HUES48 (cell line): Measurements from ENCODE around the gene ACO1.
A peak's percentile ranks its signal among the peaks of the same experiment; 100 is the strongest.

ENCODE experiments used
- H3K27ac ChIP-seq: one replicate; pipeline ENCODE4 v1.7.0; 2013; ENCODE audit warnings: low read depth, low read length, inconsistent platforms
- H3K27me3 ChIP-seq: 2 replicates; pipeline ENCODE4 v1.6.1; 2013; ENCODE audit warnings: mild to moderate bottlenecking, low read length; ENCODE audit not compliant: control insufficient read depth, insufficient read depth
- H3K36me3 ChIP-seq: 2 replicates; pipeline ENCODE4 v1.6.1; 2013; ENCODE audit warnings: low read length; ENCODE audit not compliant: control insufficient read depth, insufficient read depth
- H3K4me1 ChIP-seq: 2 replicates; pipeline ENCODE4 v1.6.1; 2013; ENCODE audit warnings: mild to moderate bottlenecking, low read length; ENCODE audit not compliant: control insufficient read depth, insufficient read depth
- H3K4me3 ChIP-seq: 2 replicates; pipeline ENCODE4 v1.5.1; 2013; ENCODE audit warnings: mild to moderate bottlenecking, low read depth, low read length
- H3K9ac ChIP-seq: 2 replicates; pipeline ENCODE4 v1.6.1; 2013; ENCODE audit warnings: mild to moderate bottlenecking, low read depth, low read length, moderate library complexity
- H3K9me3 ChIP-seq: 2 replicates; pipeline ENCODE4 v1.6.1; 2013; ENCODE audit warnings: low read length; ENCODE audit not compliant: control insufficient read depth, insufficient read depth

The ACO1 gene

DNA sequence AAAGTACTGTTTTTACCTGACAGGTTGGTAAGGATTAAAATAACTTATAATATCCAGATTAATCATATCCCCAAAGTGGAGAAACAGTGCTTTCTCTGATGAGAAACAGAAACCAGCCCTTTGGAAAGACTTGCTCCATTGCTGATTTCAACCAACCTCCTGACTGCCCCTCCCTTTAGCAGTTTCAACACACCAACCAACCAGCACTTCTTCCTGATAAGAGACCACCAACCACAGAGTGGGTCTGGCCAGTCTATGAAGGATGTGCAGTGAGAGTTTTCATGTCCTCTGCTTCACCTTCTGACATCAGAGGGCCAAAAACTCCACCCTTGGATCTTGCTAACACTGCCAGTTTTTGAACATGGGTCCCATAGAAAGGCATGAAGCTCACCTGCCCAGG is 113.5 kb downstream of the ACO1 start:
- H3K4me3 ChIP-seq = no peak overlapping the region
- no peaks in the 10 kb centered on the region for H3K9me3 ChIP-seq
- H3K9ac ChIP-seq = no peak overlapping the region
- H3K36me3 ChIP-seq = peaks cover 9% of the 10 kb centered on the region; the same call in 1 of the 2 replicates
- no peak overlapping the region for H3K27ac ChIP-seq
- no peaks in the 10 kb centered on the region for H3K27me3 ChIP-seq
- peaks cover 2% of the 10 kb centered on the region; the same call in 1 of the 2 replicates for H3K4me1 ChIP-seq

- Histone ChIP-seq H3K4me1 (peaks cover 8% of the 10 kb centered on the region; the same call in 1 of the 2 replicates), H3K27me3 (no peaks in the 10 kb centered on the region), H3K27ac (no peak overlapping the region), H3K9ac (no peak overlapping the region), H3K4me3 (no peak overlapping the region), H3K36me3 (peaks cover 9% of the 10 kb centered on the region; the same call in 1 of the 2 replicates), H3K9me3 (no peaks in the 10 kb centered on the region)
Measured at GRCh38 chr9:32500768-32501167, 116.3 kb downstream of the ACO1 start.

GRCh38 chr9:32501868-32502267 is 117.4 kb downstream of the ACO1 start:
- no peaks in the 10 kb centered on the region for H3K9me3 ChIP-seq
- peaks cover 4% of the 10 kb centered on the region; the same call in 1 of the 2 replicates for H3K36me3 ChIP-seq
- no peaks in the 10 kb centered on the region for H3K27me3 ChIP-seq
- no peak overlapping the region for H3K27ac ChIP-seq
- H3K9ac ChIP-seq = no peak overlapping the region
- peaks cover 8% of the 10 kb centered on the region; the same call in 1 of the 2 replicates for H3K4me1 ChIP-seq
- no peak overlapping the region for H3K4me3 ChIP-seq

- H3K4me1 ChIP-seq = peaks cover 8% of the 10 kb centered on the region; the same call in 1 of the 2 replicates
- no peaks in the 10 kb centered on the region for H3K9me3 ChIP-seq
- peaks cover 4% of the 10 kb centered on the region; the same call in 1 of the 2 replicates for H3K36me3 ChIP-seq
- no peak overlapping the region for H3K4me3 ChIP-seq
- no peak overlapping the region for H3K27ac ChIP-seq
- H3K27me3 ChIP-seq = no peaks in the 10 kb centered on the region
- H3K9ac ChIP-seq = no peak overlapping the region
Measured at GRCh38 chr9:32502464-32502863, 118.0 kb downstream of the ACO1 start.

- H3K4me3 ChIP-seq = no peak overlapping the region
Measured at GRCh38 chr9:32503008-32503407, 118.6 kb downstream of the ACO1 start.

More at GRCh38 chr9:32503008-32503407, 118.6 kb downstream of the ACO1 start:
- Histone ChIP-seq H3K27ac (peak overlapping the region; percentile 32), H3K9me3 (no peaks in the 10 kb centered on the region), H3K4me1 (peaks cover 8% of the 10 kb centered on the region; the same call in 1 of the 2 replicates), H3K27me3 (no peaks in the 10 kb centered on the region), H3K9ac (no peak overlapping the region), H3K36me3 (peaks cover 4% of the 10 kb centered on the region; the same call in 1 of the 2 replicates)
